Mesenchymal stem cell (in vitro differentiated cells and primary cell): Measurements from ENCODE around the gene ZFP42.

Experiments used
- DNase-seq: peaks from one replicate; pipeline ENCODE4 v3.0.0-alpha.2; 2013
- H2AFZ ChIP-seq: one replicate; pipeline ENCODE4 v1.6.1; 2013; ENCODE audit warnings: low read depth, mild to moderate bottlenecking, control low read depth, inconsistent platforms, low read length, moderate library complexity
- H2AK5ac ChIP-seq: 2 replicates; pipeline ENCODE4 v1.6.1; 2013; ENCODE audit warnings: low read length, moderate library complexity, mild to moderate bottlenecking, inconsistent platforms; ENCODE audit not compliant: severe bottlenecking
- H2BK120ac ChIP-seq: one replicate; pipeline ENCODE4 v1.6.1; 2013; ENCODE audit warnings: low read depth, mild to moderate bottlenecking, inconsistent platforms, low read length, moderate library complexity
- H2BK12ac ChIP-seq, 2 experiments: one replicate each; pipeline ENCODE4 v1.6.1; 2013; ENCODE audit warnings: inconsistent platforms in 2 of 2, low read length in 2 of 2, mild to moderate bottlenecking in 2 of 2, moderate library complexity in 2 of 2, control low read depth in 1 of 2
- H2BK15ac ChIP-seq: one replicate; pipeline ENCODE4 v1.6.1; 2013; ENCODE audit warnings: mild to moderate bottlenecking, low read depth, inconsistent platforms; ENCODE audit not compliant: poor library complexity, severe bottlenecking
- H2BK5ac ChIP-seq: 2 replicates; pipeline ENCODE4 v1.6.1; 2013; ENCODE audit warnings: low read depth, mild to moderate bottlenecking, low read length, control low read depth, inconsistent platforms; ENCODE audit not compliant: poor library complexity, severe bottlenecking
- H3K14ac ChIP-seq, 2 experiments: one replicate each; pipeline ENCODE4 v1.6.1; 2013; ENCODE audit warnings: inconsistent platforms in 2 of 2, low read length in 2 of 2, control low read depth in 1 of 2, mild to moderate bottlenecking in 1 of 2, moderate library complexity in 1 of 2
- H3K18ac ChIP-seq, 2 experiments: one replicate each; pipeline ENCODE4 v1.6.1; 2013; ENCODE audit warnings: inconsistent platforms in 2 of 2, low read length in 2 of 2, control low read depth in 1 of 2, low read depth in 1 of 2, mild to moderate bottlenecking in 1 of 2
- H3K23ac ChIP-seq, 2 experiments: one replicate each; pipeline ENCODE4 v1.6.1; 2013; ENCODE audit warnings: inconsistent platforms in 2 of 2, low read length in 2 of 2, mild to moderate bottlenecking in 2 of 2, moderate library complexity in 2 of 2, control low read depth in 1 of 2
- H3K27ac ChIP-seq: 2 replicates; pipeline ENCODE4 v1.5.1; 2013; ENCODE audit warnings: mild to moderate bottlenecking, moderate library complexity, low read length, control low read depth, inconsistent platforms; ENCODE audit not compliant: poor library complexity, severe bottlenecking
- H3K27me3 ChIP-seq, 2 experiments: 2 replicates each; pipeline versions ENCODE4 v1.6.1 to v1.7.0; 2013; ENCODE audit warnings: low read length in 2 of 2, mild to moderate bottlenecking in 2 of 2, moderate library complexity in 2 of 2, control low read depth in 1 of 2, inconsistent platforms in 1 of 2; ENCODE audit not compliant: control insufficient read depth in 1 of 2, insufficient read depth in 1 of 2
- H3K36me3 ChIP-seq, 2 experiments: 2 replicates each; pipeline versions ENCODE4 v1.6.1 to v1.7.0; 2013; ENCODE audit warnings: low read length in 2 of 2, control low read depth in 1 of 2, inconsistent platforms in 1 of 2, low read depth in 1 of 2, mild to moderate bottlenecking in 1 of 2; ENCODE audit not compliant: insufficient read depth in 2 of 2, control insufficient read depth in 1 of 2
- H3K4ac ChIP-seq, 2 experiments: one replicate each; pipeline ENCODE4 v1.6.1; 2013; ENCODE audit warnings: inconsistent platforms in 2 of 2, low read length in 2 of 2, mild to moderate bottlenecking in 2 of 2, moderate library complexity in 2 of 2, control low read depth in 1 of 2, low read depth in 1 of 2
- H3K4me1 ChIP-seq: 2 replicates; pipeline ENCODE4 v1.6.1; 2013; ENCODE audit warnings: low read depth, low read length, control low read depth; ENCODE audit not compliant: control insufficient read depth, insufficient read depth
- H3K4me2 ChIP-seq: 2 replicates; pipeline ENCODE4 v1.6.1; 2013; ENCODE audit warnings: low read length, mild to moderate bottlenecking, inconsistent platforms; ENCODE audit not compliant: poor library complexity, severe bottlenecking
- H3K4me3 ChIP-seq, 2 experiments: 2 replicates each; pipeline versions ENCODE4 v1.5.1 to v1.7.0; 2013; ENCODE audit warnings: low read length in 2 of 2, mild to moderate bottlenecking in 2 of 2, control low read depth in 1 of 2, low read depth in 1 of 2; ENCODE audit not compliant: insufficient read depth in 1 of 2
- H3K79me1 ChIP-seq: replicated peaks from 2 replicates; pipeline ENCODE4 v1.6.1; 2013; ENCODE audit warnings: mild to moderate bottlenecking, control low read depth, low read length, inconsistent platforms; ENCODE audit not compliant: poor library complexity, severe bottlenecking
- H3K9ac ChIP-seq: 2 replicates; pipeline ENCODE4 v1.7.0; 2013; ENCODE audit warnings: mild to moderate bottlenecking, low read length, moderate library complexity
- H3K9me3 ChIP-seq: 2 replicates; pipeline ENCODE4 v1.7.0; 2013; ENCODE audit warnings: mild to moderate bottlenecking, low read length; ENCODE audit not compliant: control insufficient read depth
- H4K8ac ChIP-seq: one replicate; pipeline ENCODE4 v1.6.1; 2013; ENCODE audit warnings: inconsistent platforms, mild to moderate bottlenecking, low read length, moderate library complexity
- H4K91ac ChIP-seq: one replicate; pipeline ENCODE4 v1.6.1; 2013; ENCODE audit warnings: mild to moderate bottlenecking, low read length, inconsistent platforms
- WGBS: methylation state at CpG from one replicate; pipeline ENCODE4 v1.1.7; 2013; ENCODE audit warnings: mixed read lengths; 5-methylcytosine and 5-hydroxymethylcytosine counted together

Gene ZFP42

DNA sequence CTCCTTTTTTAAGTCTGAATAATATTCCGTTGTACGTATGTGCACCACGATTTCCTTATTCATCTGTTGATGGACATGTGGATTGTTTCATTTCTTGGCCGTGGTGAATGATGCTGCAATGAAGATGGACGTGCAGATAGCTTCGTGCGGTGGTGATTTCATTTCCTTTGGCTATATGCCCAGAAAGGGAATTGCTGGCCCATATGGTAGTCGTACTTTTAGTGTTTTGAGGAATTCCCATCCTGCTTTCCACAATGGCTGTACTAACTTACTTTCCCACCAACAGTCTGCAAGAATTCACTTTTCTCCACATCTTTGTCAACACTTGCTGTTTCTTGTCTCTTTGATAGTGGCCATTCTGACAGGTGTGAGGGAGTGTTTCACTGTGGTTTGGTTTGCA lies 12.8 kb downstream of the ZFP42 start:
- no peak overlapping the region for H2BK15ac ChIP-seq
- H3K4me3 ChIP-seq, result no peak overlapping the region
- no peak overlapping the region for H3K4ac ChIP-seq
- H3K4me2 ChIP-seq, result no peak overlapping the region
- no peak overlapping the region for H2BK120ac ChIP-seq
- no peaks in the 10 kb centered on the region for H3K27me3 ChIP-seq
- no peak overlapping the region for H3K23ac ChIP-seq
- H3K36me3 ChIP-seq, result no peaks in the 10 kb centered on the region
- H3K9me3 ChIP-seq, result no peaks in the 10 kb centered on the region
- H2BK12ac ChIP-seq, result no peak overlapping the region
- no peak overlapping the region for H2BK5ac ChIP-seq
- no peak overlapping the region for H2AK5ac ChIP-seq
- H3K79me1 ChIP-seq, result no peaks in the 10 kb centered on the region
- no peak overlapping the region for H3K27ac ChIP-seq
- H3K9ac ChIP-seq, result no peak overlapping the region
- 47% methylated on average over 5 of the region's 8 CpGs for WGBS
- H3K14ac ChIP-seq, result no peak overlapping the region
- H4K8ac ChIP-seq, result no peak overlapping the region
- no peak overlapping the region for H2AFZ ChIP-seq
- DNase-seq, result peak; percentile 89
- no peak overlapping the region for H4K91ac ChIP-seq
- peaks cover 4% of the 10 kb centered on the region for H3K4me1 ChIP-seq
- no peak overlapping the region for H3K18ac ChIP-seq

DNA sequence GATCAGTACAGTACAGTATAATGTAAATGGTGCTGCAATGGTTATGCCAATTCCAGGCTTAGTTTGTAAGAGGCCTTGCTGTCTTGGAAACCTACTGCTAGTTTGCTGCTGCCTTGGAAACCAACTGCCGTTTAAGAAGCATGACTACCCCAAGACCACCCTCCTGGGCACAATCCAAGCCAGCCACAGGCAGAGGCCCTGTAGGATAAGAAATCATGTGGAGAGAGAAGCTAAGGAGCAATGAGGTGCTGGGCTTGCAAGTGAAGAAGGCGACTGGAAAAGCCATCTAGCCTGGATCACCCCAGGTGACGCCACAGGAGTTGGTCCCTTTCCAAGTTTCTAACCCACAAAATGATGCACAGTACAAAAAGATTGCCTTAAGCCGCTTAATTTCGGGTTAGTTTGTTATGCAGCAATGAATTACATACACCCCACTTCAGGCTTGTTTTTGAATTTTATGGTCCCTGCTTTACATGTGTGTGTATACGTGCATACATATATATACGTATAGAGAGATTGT lies 16.9 kb downstream of the ZFP42 start:
- WGBS, result 100% methylated on average over 2 of the region's 7 CpGs

DNA sequence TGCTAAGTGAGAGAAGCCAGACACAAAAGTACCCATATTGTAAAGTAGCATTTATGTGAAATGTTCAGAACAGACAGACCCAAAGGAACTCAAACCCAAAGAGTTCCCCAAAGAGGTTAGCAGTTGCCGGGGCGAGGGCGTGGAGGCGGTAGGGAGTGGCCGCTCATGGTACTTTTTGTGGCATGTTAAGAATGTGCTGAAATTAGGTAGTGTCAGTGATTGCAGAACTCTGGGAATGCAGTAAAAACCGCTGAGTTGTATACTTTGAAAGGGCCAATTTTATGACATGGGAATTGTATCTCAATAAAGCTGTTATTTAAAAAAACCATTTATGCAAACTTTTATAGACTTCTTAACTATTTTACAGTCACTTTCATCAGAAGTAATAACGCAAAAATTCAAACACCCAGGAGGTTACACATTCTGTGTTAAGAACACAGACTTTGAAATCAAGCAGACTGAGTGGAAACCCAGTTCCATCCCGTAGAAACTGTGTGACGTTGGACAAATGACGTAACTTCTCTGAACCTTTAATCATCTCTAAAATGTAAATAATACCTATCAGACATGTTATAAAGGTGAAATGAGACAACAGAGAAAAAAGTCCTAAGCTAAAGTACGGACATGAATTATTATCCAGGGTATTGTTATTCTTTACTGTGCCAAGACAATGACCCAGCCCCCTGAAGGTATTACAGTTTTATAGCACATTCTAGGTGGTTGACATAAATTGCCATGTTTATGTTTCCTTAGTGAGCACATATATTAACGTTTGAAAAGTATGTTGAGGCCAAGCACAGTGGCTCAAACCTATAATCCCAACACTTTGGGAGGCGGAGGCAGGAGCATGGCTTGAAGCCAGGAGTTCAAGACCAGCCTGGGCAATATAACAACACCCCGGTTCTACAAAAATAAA lies 19.7 kb downstream of the ZFP42 start:
- no peaks in the 10 kb centered on the region for H3K9me3 ChIP-seq

More for the DNA sequence above, 16.9 kb downstream of the ZFP42 start:
- Histone ChIP-seq H2BK120ac (no peak overlapping the region), H3K4ac (no peak overlapping the region), H3K23ac (no peak overlapping the region), H2BK5ac (no peak overlapping the region), H3K9ac (no peak overlapping the region), H3K9me3 (no peaks in the 10 kb centered on the region), H3K18ac (peak overlapping the region in 1 of 2 experiments; percentile 34), H2BK15ac (no peak overlapping the region), H2BK12ac (no peak overlapping the region), H4K91ac (no peak overlapping the region), H3K4me1 (peaks cover 3% of the 10 kb centered on the region), H4K8ac (no peak overlapping the region), H2AK5ac (no peak overlapping the region), H2AFZ (no peak overlapping the region), H3K79me1 (no peaks in the 10 kb centered on the region), H3K14ac (no peak overlapping the region), H3K27ac (no peak overlapping the region), H3K4me3 (no peak overlapping the region), H3K27me3 (no peaks in the 10 kb centered on the region), H3K4me2 (no peak overlapping the region), H3K36me3 (no peaks in the 10 kb centered on the region)
- DNase-seq, result no peak

DNA sequence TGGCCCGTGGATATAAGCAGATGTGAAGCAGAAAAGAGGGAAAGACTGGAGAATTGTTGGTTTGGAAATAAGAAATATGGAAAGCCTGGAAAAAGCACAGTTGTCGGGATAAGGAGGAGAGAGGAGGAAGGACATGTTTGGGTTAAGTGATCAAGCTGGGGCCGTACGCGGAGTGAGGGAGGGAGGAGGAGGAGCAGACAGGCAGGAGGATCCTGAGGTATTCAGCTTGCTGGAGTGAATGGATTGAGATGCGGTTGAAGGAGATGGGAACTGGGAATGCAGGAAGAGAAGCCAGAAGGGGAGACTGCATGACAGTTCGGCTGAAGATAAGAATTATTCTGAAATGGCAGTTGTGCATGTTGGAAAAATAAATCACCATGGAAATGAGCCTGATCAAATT lies 21.2 kb downstream of the ZFP42 start:
- peaks cover 3% of the 10 kb centered on the region for H3K4me1 ChIP-seq
- H3K14ac ChIP-seq, result no peak overlapping the region
- H3K36me3 ChIP-seq, result no peaks in the 10 kb centered on the region
- H2AFZ ChIP-seq, result no peak overlapping the region
- no peak overlapping the region for H4K91ac ChIP-seq
- no peaks in the 10 kb centered on the region for H3K9me3 ChIP-seq
- H3K27me3 ChIP-seq, result no peaks in the 10 kb centered on the region
- H3K23ac ChIP-seq, result no peak overlapping the region
- no peak overlapping the region for H4K8ac ChIP-seq
- H3K9ac ChIP-seq, result no peak overlapping the region
- no peak overlapping the region for H2BK15ac ChIP-seq
- H3K4me3 ChIP-seq, result no peak overlapping the region
- H3K27ac ChIP-seq, result no peak overlapping the region
- WGBS, result 32% methylated on average over 7 of the region's 7 CpGs
- no peak overlapping the region for H2BK120ac ChIP-seq
- H3K4me2 ChIP-seq, result no peak overlapping the region
- H3K79me1 ChIP-seq, result no peaks in the 10 kb centered on the region
- no peak overlapping the region for H2AK5ac ChIP-seq
- H3K4ac ChIP-seq, result no peak overlapping the region
- H2BK12ac ChIP-seq, result no peak overlapping the region
- no peak overlapping the region for H2BK5ac ChIP-seq
- no peak for DNase-seq
- no peak overlapping the region for H3K18ac ChIP-seq

More for the DNA sequence above, 19.7 kb downstream of the ZFP42 start:
- H3K9ac ChIP-seq, result no peak overlapping the region
- H3K27ac ChIP-seq, result no peak overlapping the region
- no peak overlapping the region for H2BK12ac ChIP-seq
- H3K4ac ChIP-seq, result no peak overlapping the region
- peak overlapping the region; percentile 61 for H2AFZ ChIP-seq
- H2AK5ac ChIP-seq, result no peak overlapping the region
- H3K36me3 ChIP-seq, result no peaks in the 10 kb centered on the region
- no peak overlapping the region for H4K91ac ChIP-seq
- no peaks in the 10 kb centered on the region for H3K27me3 ChIP-seq
- H3K4me2 ChIP-seq, result no peak overlapping the region
- no peak overlapping the region for H3K4me3 ChIP-seq
- no peak overlapping the region for H3K18ac ChIP-seq
- no peaks in the 10 kb centered on the region for H3K79me1 ChIP-seq
- WGBS, result 67% methylated on average over 8 of the region's 14 CpGs
- no peak overlapping the region for H3K14ac ChIP-seq
- DNase-seq, result no peak
- no peak overlapping the region for H2BK5ac ChIP-seq
- no peak overlapping the region for H4K8ac ChIP-seq
- H3K23ac ChIP-seq, result no peak overlapping the region
- no peak overlapping the region for H2BK120ac ChIP-seq
- H2BK15ac ChIP-seq, result no peak overlapping the region
- H3K4me1 ChIP-seq, result peaks cover 3% of the 10 kb centered on the region
